IPS-15b (cell line): ENCODE results near the gene CERS1.

ENCODE experiments used
- H3K27me3 ChIP-seq: one replicate; pipeline ENCODE4 v1.6.1; 2013; ENCODE audit warnings: low read length; ENCODE audit not compliant: control insufficient read depth, insufficient read depth
- H3K36me3 ChIP-seq: one replicate; pipeline ENCODE4 v1.6.1; 2013; ENCODE audit warnings: low read length; ENCODE audit not compliant: control insufficient read depth, insufficient read depth
- H3K4me1 ChIP-seq: one replicate; pipeline ENCODE4 v1.6.1; 2013; ENCODE audit warnings: mild to moderate bottlenecking, low read length; ENCODE audit not compliant: control insufficient read depth, insufficient read depth
- H3K4me3 ChIP-seq: one replicate; pipeline ENCODE4 v1.5.1; 2013; ENCODE audit warnings: low read depth, low read length
- H3K9ac ChIP-seq: one replicate; pipeline ENCODE4 v1.6.1; 2013; ENCODE audit warnings: low read depth, mild to moderate bottlenecking, low read length
- H3K9me3 ChIP-seq: one replicate; pipeline ENCODE4 v1.6.1; 2013; ENCODE audit warnings: mild to moderate bottlenecking, low read length; ENCODE audit not compliant: control insufficient read depth, insufficient read depth

CERS1 gene

GRCh38 chr19:18913466-18913865, 17.5 kb upstream of the CERS1 start:
- no peaks in the 10 kb centered on the region for H3K9me3 ChIP-seq
- H3K4me3 ChIP-seq = no peak overlapping the region
- H3K4me1 ChIP-seq = no peaks in the 10 kb centered on the region
- no peaks in the 10 kb centered on the region for H3K27me3 ChIP-seq
- peaks cover 24% of the 10 kb centered on the region for H3K36me3 ChIP-seq
- H3K9ac ChIP-seq = no peak overlapping the region

GRCh38 chr19:18912933-18913332, 17.0 kb upstream of the CERS1 start:
- H3K4me1 ChIP-seq = no peaks in the 10 kb centered on the region
- no peaks in the 10 kb centered on the region for H3K9me3 ChIP-seq
- no peak overlapping the region for H3K4me3 ChIP-seq
- peaks cover 24% of the 10 kb centered on the region for H3K36me3 ChIP-seq
- H3K27me3 ChIP-seq = no peaks in the 10 kb centered on the region
- H3K9ac ChIP-seq = no peak overlapping the region

GRCh38 chr19:18910801-18911436, 15.0 kb upstream of the CERS1 start:
- Histone ChIP-seq H3K36me3 (peaks cover 41% of the 10 kb centered on the region), H3K4me1 (no peaks in the 10 kb centered on the region), H3K27me3 (no peaks in the 10 kb centered on the region), H3K9me3 (no peaks in the 10 kb centered on the region), H3K9ac (no peak overlapping the region), H3K4me3 (no peak overlapping the region)

GRCh38 chr19:18910010-18910409, 14.1 kb upstream of the CERS1 start:
- peaks cover 37% of the 10 kb centered on the region for H3K36me3 ChIP-seq
- no peaks in the 10 kb centered on the region for H3K27me3 ChIP-seq

GRCh38 chr19:18908917-18909619, 13.1 kb upstream of the CERS1 start:
- Histone ChIP-seq H3K4me3 (no peak overlapping the region), H3K36me3 (peaks cover 40% of the 10 kb centered on the region), H3K9ac (no peak overlapping the region)

More at GRCh38 chr19:18910010-18910409, 14.1 kb upstream of the CERS1 start:
- Histone ChIP-seq H3K9me3 (no peaks in the 10 kb centered on the region), H3K4me3 (no peak overlapping the region), H3K4me1 (no peaks in the 10 kb centered on the region), H3K9ac (no peak overlapping the region)

GRCh38 chr19:18906605-18907519, 10.9 kb upstream of the CERS1 start:
- Histone ChIP-seq H3K9me3 (no peaks in the 10 kb centered on the region), H3K4me1 (no peaks in the 10 kb centered on the region), H3K9ac (no peak overlapping the region), H3K36me3 (peaks cover 41% of the 10 kb centered on the region), H3K27me3 (no peaks in the 10 kb centered on the region), H3K4me3 (no peak overlapping the region)

More at GRCh38 chr19:18908917-18909619, 13.1 kb upstream of the CERS1 start:
- Histone ChIP-seq H3K4me1 (no peaks in the 10 kb centered on the region), H3K9me3 (no peaks in the 10 kb centered on the region), H3K27me3 (no peaks in the 10 kb centered on the region)

GRCh38 chr19:18905513-18906236, 9.7 kb upstream of the CERS1 start:
- Histone ChIP-seq H3K9ac (no peak overlapping the region), H3K36me3 (peaks cover 42% of the 10 kb centered on the region), H3K4me1 (no peaks in the 10 kb centered on the region), H3K4me3 (no peak overlapping the region), H3K27me3 (no peaks in the 10 kb centered on the region), H3K9me3 (no peaks in the 10 kb centered on the region)

GRCh38 chr19:18905058-18905456, 9.1 kb upstream of the CERS1 start:
- Histone ChIP-seq H3K9me3 (no peaks in the 10 kb centered on the region), H3K27me3 (no peaks in the 10 kb centered on the region), H3K9ac (no peak overlapping the region), H3K4me1 (no peaks in the 10 kb centered on the region), H3K36me3 (peaks cover 43% of the 10 kb centered on the region), H3K4me3 (no peak overlapping the region)

- no peaks in the 10 kb centered on the region for H3K9me3 ChIP-seq
- no peaks in the 10 kb centered on the region for H3K4me1 ChIP-seq
- no peak overlapping the region for H3K9ac ChIP-seq
- no peak overlapping the region for H3K4me3 ChIP-seq
- peaks cover 41% of the 10 kb centered on the region for H3K36me3 ChIP-seq
- no peaks in the 10 kb centered on the region for H3K27me3 ChIP-seq
Measured at GRCh38 chr19:18904334-18905057, 8.5 kb upstream of the CERS1 start.

- Histone ChIP-seq H3K36me3 (peaks cover 46% of the 10 kb centered on the region), H3K9me3 (no peaks in the 10 kb centered on the region), H3K9ac (no peak overlapping the region), H3K27me3 (no peaks in the 10 kb centered on the region), H3K4me1 (no peaks in the 10 kb centered on the region), H3K4me3 (no peak overlapping the region)
Measured at GRCh38 chr19:18903156-18904037, 7.4 kb upstream of the CERS1 start.
